H1 (cell line): ENCODE results near the gene RCC1. TPM values are rescaled to one million over a fixed set of nuclear protein-coding genes. Genes with fewer than 3 reads are reported as not detected.

Experiments
- polyA plus RNA-seq, 7 experiments: library from polyadenylated mRNA; depleted of rRNA in 3 of 7; stranded (reverse) in 5 of 7; unstranded in 2 of 7; fragments of >200 nt in 5 of 7; fragments of 200-250 nt in 2 of 7; gene quantifications; 1 replicate in 5 of 7; 2 replicates in 1 of 7; 4 replicates in 1 of 7; pipeline versions ENCODE4 v1.2.1 to v1.2.3, GENCODE V29; 2011 to 2013; ENCODE audit warnings: missing spikeins in 2 of 7, mixed read lengths in 2 of 7
- total RNA-seq: library from RNA; stranded (reverse); fragmentation: NEBNext Ultra II Directional; extraction: Animal tissue kit (Norgen Biotek cat#: 25700); gene quantifications from 2 replicates; pipeline ENCODE4 v1.2.1, GENCODE V29; 2021
- TF ChIP-seq, protein P1 (sequence below): fragments of 300-600 bp; sonication (generic); IDR thresholded peaks from 2 replicates; pipeline ENCODE4 v1.7.1; 2012; ENCODE audit warnings: low read length, moderate library complexity, mild to moderate bottlenecking, inconsistent platforms; ENCODE audit not compliant: insufficient replicate concordance

RCC1 gene
- total and polyA plus RNA-seq, 2 of the 8 experiments (the other 6 are each of a cell fraction or from before 2014, with no cell fraction given) = 48.5 to 98.4 TPM

DNA sequence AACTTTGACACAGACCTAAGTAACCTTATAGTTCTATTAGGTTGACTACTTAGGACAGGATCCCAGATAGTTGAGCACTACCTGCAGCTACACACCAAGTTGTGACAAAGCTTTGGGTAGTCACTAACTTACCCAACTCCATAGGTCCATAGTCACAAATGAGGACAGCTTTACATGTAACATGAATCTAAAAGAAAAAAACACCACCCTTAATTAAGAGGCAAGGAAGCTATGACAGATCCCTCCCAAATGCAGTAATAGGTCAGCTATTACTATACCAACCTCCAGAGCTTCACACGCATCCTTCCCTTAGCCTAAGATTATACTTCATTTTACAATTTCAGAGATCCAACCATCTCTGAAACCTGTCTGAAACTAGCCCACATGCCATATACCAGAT is 73.6 kb downstream of the RCC1 start (continued):
- TF ChIP-seq, protein P1, sequence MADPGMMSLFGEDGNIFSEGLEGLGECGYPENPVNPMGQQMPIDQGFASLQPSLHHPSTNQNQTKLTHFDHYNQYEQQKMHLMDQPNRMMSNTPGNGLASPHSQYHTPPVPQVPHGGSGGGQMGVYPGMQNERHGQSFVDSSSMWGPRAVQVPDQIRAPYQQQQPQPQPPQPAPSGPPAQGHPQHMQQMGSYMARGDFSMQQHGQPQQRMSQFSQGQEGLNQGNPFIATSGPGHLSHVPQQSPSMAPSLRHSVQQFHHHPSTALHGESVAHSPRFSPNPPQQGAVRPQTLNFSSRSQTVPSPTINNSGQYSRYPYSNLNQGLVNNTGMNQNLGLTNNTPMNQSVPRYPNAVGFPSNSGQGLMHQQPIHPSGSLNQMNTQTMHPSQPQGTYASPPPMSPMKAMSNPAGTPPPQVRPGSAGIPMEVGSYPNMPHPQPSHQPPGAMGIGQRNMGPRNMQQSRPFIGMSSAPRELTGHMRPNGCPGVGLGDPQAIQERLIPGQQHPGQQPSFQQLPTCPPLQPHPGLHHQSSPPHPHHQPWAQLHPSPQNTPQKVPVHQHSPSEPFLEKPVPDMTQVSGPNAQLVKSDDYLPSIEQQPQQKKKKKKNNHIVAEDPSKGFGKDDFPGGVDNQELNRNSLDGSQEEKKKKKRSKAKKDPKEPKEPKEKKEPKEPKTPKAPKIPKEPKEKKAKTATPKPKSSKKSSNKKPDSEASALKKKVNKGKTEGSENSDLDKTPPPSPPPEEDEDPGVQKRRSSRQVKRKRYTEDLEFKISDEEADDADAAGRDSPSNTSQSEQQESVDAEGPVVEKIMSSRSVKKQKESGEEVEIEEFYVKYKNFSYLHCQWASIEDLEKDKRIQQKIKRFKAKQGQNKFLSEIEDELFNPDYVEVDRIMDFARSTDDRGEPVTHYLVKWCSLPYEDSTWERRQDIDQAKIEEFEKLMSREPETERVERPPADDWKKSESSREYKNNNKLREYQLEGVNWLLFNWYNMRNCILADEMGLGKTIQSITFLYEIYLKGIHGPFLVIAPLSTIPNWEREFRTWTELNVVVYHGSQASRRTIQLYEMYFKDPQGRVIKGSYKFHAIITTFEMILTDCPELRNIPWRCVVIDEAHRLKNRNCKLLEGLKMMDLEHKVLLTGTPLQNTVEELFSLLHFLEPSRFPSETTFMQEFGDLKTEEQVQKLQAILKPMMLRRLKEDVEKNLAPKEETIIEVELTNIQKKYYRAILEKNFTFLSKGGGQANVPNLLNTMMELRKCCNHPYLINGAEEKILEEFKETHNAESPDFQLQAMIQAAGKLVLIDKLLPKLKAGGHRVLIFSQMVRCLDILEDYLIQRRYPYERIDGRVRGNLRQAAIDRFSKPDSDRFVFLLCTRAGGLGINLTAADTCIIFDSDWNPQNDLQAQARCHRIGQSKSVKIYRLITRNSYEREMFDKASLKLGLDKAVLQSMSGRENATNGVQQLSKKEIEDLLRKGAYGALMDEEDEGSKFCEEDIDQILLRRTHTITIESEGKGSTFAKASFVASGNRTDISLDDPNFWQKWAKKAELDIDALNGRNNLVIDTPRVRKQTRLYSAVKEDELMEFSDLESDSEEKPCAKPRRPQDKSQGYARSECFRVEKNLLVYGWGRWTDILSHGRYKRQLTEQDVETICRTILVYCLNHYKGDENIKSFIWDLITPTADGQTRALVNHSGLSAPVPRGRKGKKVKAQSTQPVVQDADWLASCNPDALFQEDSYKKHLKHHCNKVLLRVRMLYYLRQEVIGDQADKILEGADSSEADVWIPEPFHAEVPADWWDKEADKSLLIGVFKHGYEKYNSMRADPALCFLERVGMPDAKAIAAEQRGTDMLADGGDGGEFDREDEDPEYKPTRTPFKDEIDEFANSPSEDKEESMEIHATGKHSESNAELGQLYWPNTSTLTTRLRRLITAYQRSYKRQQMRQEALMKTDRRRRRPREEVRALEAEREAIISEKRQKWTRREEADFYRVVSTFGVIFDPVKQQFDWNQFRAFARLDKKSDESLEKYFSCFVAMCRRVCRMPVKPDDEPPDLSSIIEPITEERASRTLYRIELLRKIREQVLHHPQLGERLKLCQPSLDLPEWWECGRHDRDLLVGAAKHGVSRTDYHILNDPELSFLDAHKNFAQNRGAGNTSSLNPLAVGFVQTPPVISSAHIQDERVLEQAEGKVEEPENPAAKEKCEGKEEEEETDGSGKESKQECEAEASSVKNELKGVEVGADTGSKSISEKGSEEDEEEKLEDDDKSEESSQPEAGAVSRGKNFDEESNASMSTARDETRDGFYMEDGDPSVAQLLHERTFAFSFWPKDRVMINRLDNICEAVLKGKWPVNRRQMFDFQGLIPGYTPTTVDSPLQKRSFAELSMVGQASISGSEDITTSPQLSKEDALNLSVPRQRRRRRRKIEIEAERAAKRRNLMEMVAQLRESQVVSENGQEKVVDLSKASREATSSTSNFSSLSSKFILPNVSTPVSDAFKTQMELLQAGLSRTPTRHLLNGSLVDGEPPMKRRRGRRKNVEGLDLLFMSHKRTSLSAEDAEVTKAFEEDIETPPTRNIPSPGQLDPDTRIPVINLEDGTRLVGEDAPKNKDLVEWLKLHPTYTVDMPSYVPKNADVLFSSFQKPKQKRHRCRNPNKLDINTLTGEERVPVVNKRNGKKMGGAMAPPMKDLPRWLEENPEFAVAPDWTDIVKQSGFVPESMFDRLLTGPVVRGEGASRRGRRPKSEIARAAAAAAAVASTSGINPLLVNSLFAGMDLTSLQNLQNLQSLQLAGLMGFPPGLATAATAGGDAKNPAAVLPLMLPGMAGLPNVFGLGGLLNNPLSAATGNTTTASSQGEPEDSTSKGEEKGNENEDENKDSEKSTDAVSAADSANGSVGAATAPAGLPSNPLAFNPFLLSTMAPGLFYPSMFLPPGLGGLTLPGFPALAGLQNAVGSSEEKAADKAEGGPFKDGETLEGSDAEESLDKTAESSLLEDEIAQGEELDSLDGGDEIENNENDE = no peak
- TF ChIP-seq, all 59 proteins: peak for 1
